Muscle of back (tissue), 11 donors: ENCODE data around the gene OR8B12. TPM values are rescaled to one million over a fixed set of nuclear protein-coding genes. Genes with fewer than 3 reads are reported as not detected.
"Not testable (repeated sequence)": the region's sequence is repeated elsewhere in the genome, so short reads cannot be mapped to it uniquely, and the experiment has no call there.

Experiments used
- DNase-seq, 3 donors: peaks; one replicate each; pipeline versions ENCODE4 v3.0.0 to v3.0.0-alpha.2; 2013
- polyA plus RNA-seq, 10 donors: library from polyadenylated mRNA; unstranded; fragments of 120-200 nt; gene quantifications; one replicate each; pipeline ENCODE4 v1.2.1, GENCODE V29; 2013; ENCODE audit not compliant: insufficient read length in 10 of 10

The OR8B12 gene
- polyA plus RNA-seq, 10 donors, result not detected

DNA sequence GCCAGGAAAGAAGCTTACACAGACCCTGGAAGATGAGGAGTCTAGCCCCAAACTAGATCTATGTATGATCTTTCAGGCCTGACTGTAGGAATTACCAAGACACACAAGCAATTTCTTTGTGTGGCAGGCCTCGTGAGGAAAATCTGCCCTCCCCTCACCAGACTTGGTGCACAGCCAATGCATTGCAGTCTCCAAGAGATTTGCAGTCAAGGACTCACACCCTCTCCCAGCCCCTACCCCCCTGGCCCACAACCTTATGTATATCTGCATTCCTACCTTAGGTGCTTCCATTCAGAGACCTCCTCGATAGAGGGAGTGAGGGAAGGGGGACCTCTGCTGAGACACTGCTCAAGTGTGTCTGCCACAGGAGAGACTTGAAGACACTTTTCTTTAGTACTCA is 9.8 kb downstream of the OR8B12 start:
- no peak for DNase-seq

GRCh38 chr11:124520550-124520854 is 23.0 kb downstream of the OR8B12 start:
- no peak for DNase-seq

GRCh38 chr11:124519850-124520549 is 23.5 kb downstream of the OR8B12 start:
- peak in 2 of 3 donors; percentile 21 to 48 for DNase-seq

DNA sequence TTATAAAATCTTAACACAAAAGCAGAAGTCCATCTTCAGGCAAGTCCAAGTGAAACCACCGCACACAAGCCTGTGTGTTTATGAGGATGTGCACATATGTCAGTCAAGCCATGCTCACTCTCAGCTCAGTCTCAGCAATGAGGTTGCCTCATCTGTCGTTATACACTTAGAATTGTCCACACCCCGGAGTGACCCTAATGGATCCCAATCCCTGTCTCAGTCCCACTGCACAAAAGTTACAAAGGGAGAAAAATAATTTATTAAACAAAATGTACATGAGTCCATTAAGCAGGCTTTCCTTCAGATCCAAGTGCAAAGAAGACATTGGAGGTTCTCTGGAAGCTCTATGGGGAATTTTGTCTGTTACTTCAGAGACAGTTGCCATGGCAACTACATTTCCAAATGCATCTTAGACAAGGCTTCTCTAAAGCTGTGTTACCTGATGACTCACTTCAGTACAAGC is 24.4 kb downstream of the OR8B12 start:
- DNase-seq, result peak in 1 of 3 donors; percentile 11

DNA sequence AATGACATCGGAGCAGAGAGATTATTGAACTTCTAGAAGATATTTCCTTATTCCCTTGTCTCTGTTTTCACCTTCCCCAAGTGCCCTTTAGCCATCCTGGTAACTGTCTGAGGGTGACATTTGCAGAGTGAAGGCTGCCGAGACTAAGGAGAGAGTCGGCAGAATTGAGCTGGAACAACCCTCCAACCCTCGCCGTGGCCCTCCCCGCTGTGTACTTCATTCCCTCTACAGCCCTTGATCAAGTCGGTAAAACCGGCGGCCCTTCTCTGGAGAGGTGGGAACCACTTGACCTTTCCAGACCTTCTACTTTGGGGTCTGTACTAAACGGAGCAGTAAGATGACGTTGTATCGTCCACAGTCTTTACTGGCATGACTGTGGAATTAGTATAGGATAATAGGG is 26.1 kb downstream of the OR8B12 start:
- no peak for DNase-seq

DNA sequence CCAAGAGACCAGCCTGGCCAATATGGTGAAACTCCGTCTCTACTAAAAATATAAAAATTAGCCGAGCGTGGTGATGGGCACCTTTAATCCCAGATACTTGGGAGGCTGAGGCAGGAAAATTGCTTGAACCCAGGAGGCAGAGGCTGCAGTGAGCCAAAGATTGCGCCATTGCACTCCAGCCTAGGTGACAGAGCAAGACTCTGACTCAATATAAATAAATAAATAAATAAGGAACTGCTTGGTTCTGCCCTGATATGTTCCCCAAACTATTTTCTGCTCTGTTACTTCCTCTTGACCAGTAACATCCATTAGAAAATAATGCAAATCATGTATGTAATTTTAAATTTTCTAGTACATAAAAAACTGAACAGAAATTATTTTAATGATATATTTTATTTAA is 28.8 kb downstream of the OR8B12 start:
- DNase-seq, result not testable (repeated sequence)

GRCh38 chr11:124514131-124514530 is 29.3 kb downstream of the OR8B12 start:
- no peak for DNase-seq

DNA sequence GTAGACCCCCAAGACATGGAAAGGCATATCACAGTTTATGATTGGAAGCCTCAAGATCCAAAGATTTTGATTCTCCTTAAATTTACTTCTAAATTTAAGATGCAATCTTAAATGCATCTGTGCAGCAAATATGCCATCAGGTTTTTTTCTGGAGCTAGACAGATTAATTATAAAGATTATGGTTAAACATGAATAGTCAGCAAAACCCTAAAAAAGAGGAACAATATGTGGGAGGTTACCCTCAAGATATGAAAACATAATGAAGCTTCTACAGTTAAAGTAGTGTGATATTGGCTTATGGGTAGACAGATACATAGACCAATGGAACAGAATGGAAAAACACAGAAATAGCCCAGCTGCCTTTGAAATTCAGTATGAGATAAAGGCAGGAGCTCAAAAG is 31.7 kb downstream of the OR8B12 start:
- no peak for DNase-seq

GRCh38 chr11:124510279-124510678 is 33.2 kb downstream of the OR8B12 start:
- DNase-seq, result no peak

- no peak for DNase-seq
These were observed 43.7 kb downstream of the OR8B12 start for GRCh38 chr11:124499711-124500110.

- no peak for DNase-seq
These were observed 50.3 kb downstream of the OR8B12 start for GRCh38 chr11:124493016-124493655.

Other genes with a start within 250 kb of the OR8B12 start
- under 1 TPM in 6 of 10 donors, not detected in 4; 0.01 to 0.09 (median 0.03) TPM for gene OR8D1, start 229.7 kb downstream of the OR8B12 start, polyA plus RNA-seq
- not detected for gene OR8D2, start 223.5 kb downstream of the OR8B12 start, polyA plus RNA-seq
- gene OR8B2, start 159.2 kb downstream of the OR8B12 start, polyA plus RNA-seq, result not detected
- not detected for gene OR8B3, start 144.6 kb downstream of the OR8B12 start, polyA plus RNA-seq
- gene OR8B4, start 118.8 kb downstream of the OR8B12 start, polyA plus RNA-seq, result not detected
- not detected for gene OR8B8, start 98.0 kb downstream of the OR8B12 start, polyA plus RNA-seq
- under 1 TPM in 9 of 10 donors, not detected in 1; 0.11 to 0.99 (median 0.27) TPM for gene OR8A1, start 26.3 kb upstream of the OR8B12 start, polyA plus RNA-seq
- under 1 TPM in 3 of 10 donors, not detected in 7; 0.12 to 0.24 (median 0.14) TPM for gene PANX3, start 67.8 kb upstream of the OR8B12 start, polyA plus RNA-seq
- 10 to 100 TPM; 18.1 to 33.1 (median 22.7) TPM for gene TBRG1, start 79.2 kb upstream of the OR8B12 start, polyA plus RNA-seq
- 1 to 10 TPM; 4.1 to 8.9 (median 7.2) TPM for gene SIAE, start 130.1 kb upstream of the OR8B12 start, polyA plus RNA-seq
- 1 to 10 TPM; 2.7 to 5.5 (median 3.9) TPM for gene SPA17, start 130.2 kb upstream of the OR8B12 start, polyA plus RNA-seq
- 1 to 10 TPM; 3.5 to 7.8 (median 5.7) TPM for gene NRGN, start 196.3 kb upstream of the OR8B12 start, polyA plus RNA-seq
- gene VSIG2, start 208.6 kb upstream of the OR8B12 start, polyA plus RNA-seq, result 1 to 10 TPM in 7 of 10 donors, under 1 TPM in 3; 0.67 to 2.3 (median 1.2) TPM
- 10 to 100 TPM; 43.1 to 71.2 (median 51.7) TPM for gene ESAM, start 218.6 kb upstream of the OR8B12 start, polyA plus RNA-seq